A549 treated with CORT108297 at 1 μM for 4 hours (cell line): ENCODE results near the gene TFAM. TPM values are rescaled to one million over a fixed set of nuclear protein-coding genes. Genes with fewer than 3 reads are reported as not detected.

Experiments used
- total RNA-seq: library from RNA; stranded (reverse); fragments of 200-300 nt; extraction: Qiagen RNA extraction; gene quantifications from 5 replicates; pipeline ENCODE4 v1.2.3, GENCODE V29; 2022

The TFAM gene
- 68.9 to 103 TPM (median 74.2 TPM) in 5 replicates for total RNA-seq

DNA sequence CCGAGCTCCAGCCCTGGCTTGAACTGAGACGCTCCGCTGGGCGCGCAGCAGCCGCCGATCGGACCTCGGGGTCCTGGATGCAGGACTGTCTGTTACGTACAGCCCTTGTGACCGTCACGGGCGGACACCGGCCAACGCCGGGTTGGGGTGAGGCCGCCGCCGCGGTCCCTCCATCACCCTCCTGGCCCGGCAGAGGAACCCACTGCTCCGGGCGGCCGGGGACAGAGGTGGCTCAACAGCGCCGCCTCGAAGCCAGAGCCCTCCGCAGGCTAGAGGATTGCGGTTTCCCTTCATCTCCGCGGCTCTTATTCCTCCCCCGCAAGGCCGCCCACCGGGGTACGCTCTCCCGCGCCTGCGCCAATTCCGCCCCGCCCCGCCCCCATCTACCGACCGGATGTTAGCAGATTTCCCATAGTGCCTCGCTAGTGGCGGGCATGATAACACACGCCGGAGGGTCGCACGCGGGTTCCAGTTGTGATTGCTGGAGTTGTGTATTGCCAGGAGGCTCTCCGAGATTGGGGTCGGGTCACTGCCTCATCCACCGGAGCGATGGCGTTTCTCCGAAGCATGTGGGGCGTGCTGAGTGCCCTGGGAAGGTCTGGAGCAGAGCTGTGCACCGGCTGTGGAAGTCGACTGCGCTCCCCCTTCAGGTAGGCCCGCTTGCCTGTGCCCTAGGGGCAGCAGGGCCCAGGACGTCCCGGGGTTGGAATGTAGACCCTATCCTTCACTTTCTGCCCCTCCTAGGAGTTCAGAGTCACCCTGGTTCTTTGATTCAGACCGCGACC lies at the start of gene TFAM:
Gene TFAM (plus strand): TSS at position 412 of the 785 bp plus-strand sequence. CDS start 138 bp downstream, at position 550.

Other genes starting within 250 kb of the TFAM start
- gene IPMK, start 117.5 kb upstream of the TFAM start, total RNA-seq: 2.1 to 3.2 TPM (median 2.7 TPM) in 5 replicates
- gene CISD1, start 116.2 kb upstream of the TFAM start, total RNA-seq: 46.3 to 59.3 TPM (median 52.8 TPM) in 5 replicates
- gene UBE2D1, start 50.4 kb upstream of the TFAM start, total RNA-seq: 15.6 to 21.5 TPM (median 20.7 TPM) in 5 replicates
- 18.0 to 27.3 TPM (median 21.2 TPM) in 5 replicates for gene BICC1, start 127.5 kb downstream of the TFAM start, total RNA-seq